Subcutaneous abdominal adipose tissue (tissue), 5 donors: ENCODE results near the gene OR56A1.

Experiments used
- H3K27ac ChIP-seq: one replicate; pipeline ENCODE4 v1.7.0; 2013; ENCODE audit warnings: low read depth, mild to moderate bottlenecking, inconsistent platforms, low read length, moderate library complexity
- H3K27me3 ChIP-seq, 5 donors: one replicate each; pipeline ENCODE4 v1.7.0; 2013; ENCODE audit warnings: low read length in 5 of 5, inconsistent platforms in 1 of 5; ENCODE audit not compliant: control insufficient read depth in 5 of 5, insufficient read depth in 4 of 5
- H3K36me3 ChIP-seq, 5 donors: one replicate each; pipeline ENCODE4 v1.7.0; 2013; ENCODE audit warnings: low read length in 5 of 5; ENCODE audit not compliant: control insufficient read depth in 5 of 5, insufficient read depth in 5 of 5
- H3K4me1 ChIP-seq, 5 donors: one replicate each; pipeline ENCODE4 v1.7.0; 2013; ENCODE audit warnings: low read length in 5 of 5, mild to moderate bottlenecking in 3 of 5, moderate library complexity in 1 of 5; ENCODE audit not compliant: control insufficient read depth in 5 of 5, insufficient read depth in 5 of 5
- H3K4me3 ChIP-seq, 5 donors: one replicate each; pipeline ENCODE4 v1.7.0; 2013; ENCODE audit warnings: low read length in 5 of 5, low read depth in 1 of 5
- H3K9ac ChIP-seq, 5 donors: one replicate each; pipeline ENCODE4 v1.7.0; 2013; ENCODE audit warnings: low read length in 5 of 5, mild to moderate bottlenecking in 4 of 5, moderate library complexity in 3 of 5
- H3K9me3 ChIP-seq, 5 donors: one replicate each; pipeline ENCODE4 v1.7.0; 2013; ENCODE audit warnings: low read length in 5 of 5; ENCODE audit not compliant: control insufficient read depth in 5 of 5
- donor health status: healthy.
- donor health status: healthy.
- donor health status: healthy.
- donor health status: healthy.
- donor health status: healthy.

Gene OR56A1

DNA sequence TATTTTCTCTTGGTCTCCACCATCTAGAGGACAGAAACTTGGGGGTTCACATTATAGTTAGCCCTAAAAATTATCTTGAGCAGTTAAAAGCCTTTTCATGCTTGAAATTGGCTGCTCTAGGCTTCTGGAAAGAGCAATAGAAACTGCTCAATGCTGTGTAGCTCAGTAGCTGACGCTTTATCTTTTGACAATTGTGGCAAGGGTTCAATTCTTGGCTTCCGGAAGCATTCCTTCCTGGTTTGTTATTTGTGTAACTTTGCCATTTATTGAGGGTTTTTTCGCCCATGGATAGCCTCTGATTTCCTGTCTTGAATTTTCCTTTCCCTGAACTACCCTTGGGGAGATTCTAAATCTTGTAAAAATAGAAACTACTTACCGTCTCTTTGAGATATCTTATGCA is 10.3 kb upstream of the OR56A1 start:
- Histone ChIP-seq H3K9ac (no peak overlapping the region), H3K36me3 (no peaks in the 10 kb centered on the region), H3K9me3 (no peaks in the 10 kb centered on the region), H3K4me3 (peak overlapping the region in 1 of 5 donors; percentile 31), H3K27ac (no peak overlapping the region), H3K27me3 (no peaks in the 10 kb centered on the region), H3K4me1 (peaks cover 0 to 12% (median 0%) of the 10 kb centered on the region in 5 donors)

DNA sequence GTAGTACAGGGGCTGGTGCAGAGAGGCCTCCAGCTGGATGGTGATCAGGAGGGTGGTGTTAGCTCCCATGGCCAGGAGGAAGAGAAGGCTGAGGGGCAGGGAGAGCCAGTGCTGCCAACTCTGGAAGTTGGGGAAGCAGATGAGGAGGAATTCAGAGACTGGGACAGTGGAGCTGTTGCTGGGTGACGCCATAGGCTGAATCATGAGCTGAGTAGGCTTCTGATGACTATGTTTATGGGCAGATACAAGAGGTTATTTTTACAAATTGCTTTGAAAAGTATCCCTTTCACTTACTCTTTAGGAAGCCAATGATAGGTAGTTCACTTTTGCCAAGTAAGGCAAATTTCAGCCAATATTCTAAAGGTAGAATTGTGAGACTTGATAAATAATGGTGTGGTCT is 3.1 kb downstream of the OR56A1 start:
- H3K4me1 ChIP-seq: no peaks in the 10 kb centered on the region
- H3K9ac ChIP-seq: no peak overlapping the region
- H3K36me3 ChIP-seq: no peaks in the 10 kb centered on the region
- no peak overlapping the region for H3K27ac ChIP-seq
- H3K9me3 ChIP-seq: no peaks in the 10 kb centered on the region
- H3K4me3 ChIP-seq: no peak overlapping the region
- peaks cover 0 to 2% (median 2%) of the 10 kb centered on the region in 5 donors for H3K27me3 ChIP-seq

DNA sequence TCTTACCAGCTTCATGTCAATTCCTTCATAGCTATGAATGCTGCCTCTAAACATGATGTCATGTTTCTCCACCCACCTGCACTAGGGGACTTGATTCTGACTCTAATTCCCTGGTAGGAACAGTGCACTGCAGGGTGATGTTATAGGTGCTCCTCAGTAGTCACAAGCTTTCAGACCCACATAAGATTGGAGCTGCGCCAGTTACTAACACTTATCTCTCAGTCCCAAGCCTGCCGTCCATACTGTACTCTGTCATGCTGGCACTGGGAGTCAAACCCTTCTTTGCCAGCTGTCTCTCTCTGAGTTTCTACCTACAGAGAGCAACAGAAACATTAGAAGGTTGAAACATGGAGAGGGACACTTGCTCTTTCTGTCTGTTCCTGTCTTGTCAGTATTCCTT is 5.5 kb downstream of the OR56A1 start:
- no peak overlapping the region for H3K9ac ChIP-seq
- H3K9me3 ChIP-seq: no peaks in the 10 kb centered on the region
- H3K4me3 ChIP-seq: no peak overlapping the region
- H3K27me3 ChIP-seq: peaks cover 0 to 2% (median 2%) of the 10 kb centered on the region in 5 donors
- H3K36me3 ChIP-seq: no peaks in the 10 kb centered on the region
- H3K27ac ChIP-seq: no peak overlapping the region
- H3K4me1 ChIP-seq: no peaks in the 10 kb centered on the region

DNA sequence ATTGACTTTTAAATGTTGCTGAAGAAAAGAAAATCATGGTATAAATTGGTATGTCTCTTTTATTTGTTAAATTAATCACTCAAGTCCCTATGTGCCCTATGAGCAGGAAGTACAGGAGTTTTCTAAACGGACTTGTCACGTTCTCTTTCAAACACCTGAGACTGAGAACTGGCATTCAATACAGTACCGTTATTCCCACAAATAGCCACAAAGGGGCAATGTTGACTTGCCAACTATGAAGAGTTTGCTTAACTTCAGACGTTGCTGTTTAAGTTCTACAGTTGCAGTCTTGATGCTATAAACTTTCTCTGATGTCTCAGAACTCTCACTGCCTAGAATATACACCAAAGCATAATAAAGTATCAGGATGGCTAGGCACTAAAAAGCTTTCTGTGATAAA is 7.6 kb downstream of the OR56A1 start:
- no peaks in the 10 kb centered on the region for H3K9me3 ChIP-seq
- H3K27me3 ChIP-seq: peaks cover 0 to 2% (median 2%) of the 10 kb centered on the region in 5 donors
- H3K36me3 ChIP-seq: no peaks in the 10 kb centered on the region
- H3K9ac ChIP-seq: no peak overlapping the region
- no peak overlapping the region for H3K4me3 ChIP-seq
- H3K27ac ChIP-seq: no peak overlapping the region
- H3K4me1 ChIP-seq: no peaks in the 10 kb centered on the region

DNA sequence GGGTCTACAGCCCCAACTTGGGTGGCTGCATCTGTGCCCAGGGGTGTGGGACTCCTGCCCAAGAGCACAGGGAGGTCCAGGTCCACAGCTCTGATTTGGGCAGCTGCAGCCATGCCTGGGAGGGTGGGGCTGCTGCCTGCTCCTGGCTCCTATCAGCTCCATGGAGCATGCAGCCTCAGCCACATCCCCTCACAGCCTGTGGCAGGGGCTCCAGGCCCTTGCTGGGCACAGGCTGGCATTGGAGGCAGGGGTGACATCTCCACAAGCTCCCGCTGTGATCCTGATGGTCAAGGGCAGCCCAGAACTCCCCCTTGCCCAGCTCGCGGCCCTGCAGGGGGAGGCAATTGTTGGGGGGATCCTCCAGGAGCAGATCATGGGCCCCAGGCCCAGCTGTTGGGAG is 17.5 kb downstream of the OR56A1 start:
- H3K36me3 ChIP-seq: no peaks in the 10 kb centered on the region
- no peak overlapping the region for H3K4me3 ChIP-seq
- H3K9me3 ChIP-seq: no peaks in the 10 kb centered on the region
- H3K27me3 ChIP-seq: peaks cover 0 to 11% (median 5%) of the 10 kb centered on the region in 5 donors
- H3K9ac ChIP-seq: no peak overlapping the region
- H3K27ac ChIP-seq: no peak overlapping the region
- no peaks in the 10 kb centered on the region for H3K4me1 ChIP-seq

DNA sequence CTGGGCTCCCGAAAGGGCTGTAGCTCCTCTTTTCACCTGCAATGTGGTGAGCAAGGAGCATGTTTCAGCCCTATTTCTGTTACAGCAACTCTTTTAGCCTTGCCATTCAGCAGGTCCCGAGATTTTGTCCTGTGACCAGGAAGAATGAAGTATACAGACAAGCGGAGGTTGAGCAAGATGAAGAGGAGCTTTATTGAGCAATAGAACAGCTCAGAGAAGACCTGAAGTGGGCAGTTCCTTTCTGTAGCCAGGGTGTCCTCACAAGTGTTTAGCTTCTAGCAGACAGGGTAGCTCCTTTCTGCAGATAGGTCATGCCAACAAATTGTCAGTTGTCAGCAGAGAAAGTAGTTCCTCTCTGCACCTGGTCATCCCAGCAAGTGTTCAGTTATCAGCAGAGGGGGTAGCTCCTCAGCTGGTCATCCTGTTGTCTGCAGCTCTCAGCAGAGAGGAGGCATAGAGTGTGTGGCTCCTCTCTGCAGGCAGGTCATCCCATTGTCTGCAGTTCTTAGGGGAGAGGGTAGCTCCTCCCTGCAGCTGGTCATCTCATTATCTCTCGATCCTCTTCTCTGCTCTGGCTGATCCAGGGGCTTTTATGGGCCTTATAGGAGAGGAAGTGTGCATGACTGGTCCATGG is 18.4 kb downstream of the OR56A1 start:
- H3K9ac ChIP-seq: no peak overlapping the region
- H3K9me3 ChIP-seq: no peaks in the 10 kb centered on the region
- H3K27ac ChIP-seq: no peak overlapping the region
- H3K4me1 ChIP-seq: no peaks in the 10 kb centered on the region
- peaks cover 0 to 11% (median 5%) of the 10 kb centered on the region in 5 donors for H3K27me3 ChIP-seq
- no peak overlapping the region for H3K4me3 ChIP-seq
- H3K36me3 ChIP-seq: no peaks in the 10 kb centered on the region

DNA sequence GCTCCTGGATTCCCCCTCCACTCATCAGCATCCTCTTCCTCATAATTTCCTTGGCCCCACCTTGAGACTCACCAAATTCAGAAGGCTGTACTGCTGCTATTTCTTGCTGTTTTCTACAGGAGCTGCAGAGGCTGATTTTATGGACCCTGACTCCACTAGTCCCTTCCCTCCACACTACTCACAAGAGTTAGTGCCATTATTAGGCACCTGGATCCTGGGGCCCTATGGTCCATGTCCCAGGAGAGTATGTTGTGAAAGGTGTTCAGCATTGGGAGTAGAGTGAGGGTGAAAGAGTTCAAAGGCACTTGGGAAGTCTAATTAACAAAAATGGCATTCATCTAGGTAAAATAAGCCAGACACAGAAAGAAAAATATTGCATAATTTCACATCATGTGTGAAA is 23.7 kb downstream of the OR56A1 start, which contains the start of gene OR56A4:
OR56A4 (minus strand) TSS at position 101 of the 400 bp plus-strand sequence. CDS start 3,954 bp downstream, outside the sequence.
- H3K9ac ChIP-seq: no peak within 1 kb of the TSS
- H3K27me3 ChIP-seq: peaks cover 0 to 3% (median 0%) of the 10 kb centered on the region in 5 donors
- H3K4me1 ChIP-seq: no peaks in the 10 kb centered on the region
- H3K4me3 ChIP-seq: no peak within 1 kb of the TSS
- H3K27ac ChIP-seq: no peak within 1 kb of the TSS
- H3K9me3 ChIP-seq: no peaks in the 10 kb centered on the region
- H3K36me3 ChIP-seq: no peaks in the 10 kb centered on the region

DNA sequence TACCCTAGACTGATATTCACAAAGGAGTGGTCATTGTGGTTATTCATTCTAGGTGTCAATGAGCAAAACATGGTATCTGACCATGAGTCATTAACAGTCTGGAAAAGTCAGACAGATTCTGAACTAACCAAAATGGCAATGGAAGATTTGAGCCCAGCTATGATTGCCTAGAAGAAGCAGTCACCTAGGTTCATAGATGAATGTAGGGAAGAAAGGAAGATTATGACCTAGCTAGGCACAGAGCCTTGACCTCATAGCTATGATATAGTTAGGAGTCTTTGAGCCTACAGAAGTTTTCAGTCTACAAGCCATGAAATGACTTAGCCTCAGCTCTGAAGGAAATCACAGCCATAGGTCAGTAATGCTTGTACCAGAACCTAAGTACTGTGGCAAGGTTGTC is 24.2 kb downstream of the OR56A1 start:
- Histone ChIP-seq H3K4me3 (no peak overlapping the region), H3K36me3 (no peaks in the 10 kb centered on the region), H3K4me1 (no peaks in the 10 kb centered on the region), H3K9ac (no peak overlapping the region), H3K27me3 (peaks cover 0 to under 1% (median 0%) of the 10 kb centered on the region in 5 donors), H3K27ac (no peak overlapping the region), H3K9me3 (no peaks in the 10 kb centered on the region)

DNA sequence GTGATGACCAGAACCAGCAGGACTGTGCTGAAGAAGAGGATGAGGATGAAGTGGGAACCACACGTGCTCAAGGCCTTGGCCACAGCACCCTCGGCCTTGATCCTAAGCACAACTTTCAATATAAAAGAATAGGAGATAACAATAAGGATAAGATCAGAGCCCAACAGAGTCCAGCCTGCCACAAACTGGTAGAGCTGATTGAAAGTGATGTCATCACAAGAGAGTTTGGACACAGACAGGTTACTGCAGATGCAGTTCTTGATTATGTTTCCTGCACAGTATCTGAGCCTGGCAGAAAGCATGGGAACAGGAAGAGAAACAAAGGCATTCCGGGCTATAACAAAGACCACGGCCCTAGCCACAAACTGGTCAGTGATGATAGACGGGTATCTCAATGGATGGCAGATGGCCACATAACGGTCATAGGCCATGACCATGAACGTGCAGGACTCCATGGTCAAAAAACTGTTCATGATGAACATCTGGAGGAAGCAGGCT is 28.3 kb downstream of the OR56A1 start:
- Histone ChIP-seq H3K9me3 (no peaks in the 10 kb centered on the region), H3K36me3 (no peaks in the 10 kb centered on the region), H3K27me3 (no peaks in the 10 kb centered on the region), H3K4me1 (no peaks in the 10 kb centered on the region), H3K9ac (no peak overlapping the region), H3K27ac (no peak overlapping the region), H3K4me3 (no peak overlapping the region)

DNA sequence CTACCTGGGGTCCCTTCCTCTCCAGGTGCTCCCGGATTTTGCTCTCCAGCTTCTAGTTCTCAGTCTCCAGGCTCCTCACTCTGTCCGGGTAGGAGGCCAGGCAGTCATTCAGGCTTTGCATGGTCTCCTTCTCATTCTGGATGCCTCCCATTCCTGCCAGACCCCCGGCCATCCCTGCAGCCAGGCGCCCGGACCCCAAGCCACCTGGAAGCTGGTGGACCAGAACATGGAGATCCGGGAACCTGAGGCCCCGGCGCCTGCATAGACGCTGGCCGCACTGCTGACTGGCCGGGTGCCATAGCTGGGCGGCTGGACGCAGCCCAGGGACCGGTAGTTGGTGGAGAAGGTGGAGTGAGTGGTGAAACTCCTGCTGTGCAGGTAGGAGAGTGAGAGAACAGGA is 35.8 kb downstream of the OR56A1 start:
- Histone ChIP-seq H3K9ac (no peak overlapping the region), H3K27me3 (peaks cover 0 to 4% (median 0%) of the 10 kb centered on the region in 5 donors), H3K4me1 (peaks cover 0 to 9% (median 3%) of the 10 kb centered on the region in 5 donors), H3K4me3 (no peak overlapping the region), H3K36me3 (no peaks in the 10 kb centered on the region), H3K27ac (no peak overlapping the region), H3K9me3 (no peaks in the 10 kb centered on the region)
